HG03280 (cell line): Measurements from ENCODE around the gene LCLAT1.
A peak's percentile ranks its signal among the peaks of the same experiment; 100 is the strongest.

Experiments used
- ATAC-seq: cut with Tn5 transposase; IDR thresholded peaks from one replicate; pipeline ENCODE4 v1.9.1; 2021; ENCODE audit warnings: mild to moderate bottlenecking, moderate library complexity; ENCODE audit not compliant: unreplicated experiment

LCLAT1 gene

DNA sequence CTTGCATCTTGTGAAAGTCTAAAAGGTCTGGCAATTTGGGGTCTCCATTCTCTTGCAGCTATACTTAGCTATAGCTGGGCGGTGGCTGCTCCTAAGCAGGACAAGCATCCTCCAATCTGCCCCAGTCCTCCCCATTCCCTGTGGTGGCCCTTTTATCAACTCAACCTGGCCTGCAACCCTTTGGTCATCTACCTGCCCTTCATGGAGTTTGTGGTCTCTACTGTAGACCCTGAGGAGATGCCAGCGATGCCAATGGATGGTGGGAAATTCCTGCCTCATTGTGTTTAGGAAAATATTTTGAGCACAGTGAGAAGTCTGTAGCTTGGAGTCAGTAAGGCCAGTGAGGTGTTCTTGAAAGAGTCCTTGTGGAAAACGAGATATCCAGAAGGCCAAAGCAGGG lies 216.8 kb downstream of the LCLAT1 start:
- ATAC-seq, result no peak

GRCh38 chr2:30664761-30665358 lies 217.8 kb downstream of the LCLAT1 start:
- ATAC-seq, result no peak

DNA sequence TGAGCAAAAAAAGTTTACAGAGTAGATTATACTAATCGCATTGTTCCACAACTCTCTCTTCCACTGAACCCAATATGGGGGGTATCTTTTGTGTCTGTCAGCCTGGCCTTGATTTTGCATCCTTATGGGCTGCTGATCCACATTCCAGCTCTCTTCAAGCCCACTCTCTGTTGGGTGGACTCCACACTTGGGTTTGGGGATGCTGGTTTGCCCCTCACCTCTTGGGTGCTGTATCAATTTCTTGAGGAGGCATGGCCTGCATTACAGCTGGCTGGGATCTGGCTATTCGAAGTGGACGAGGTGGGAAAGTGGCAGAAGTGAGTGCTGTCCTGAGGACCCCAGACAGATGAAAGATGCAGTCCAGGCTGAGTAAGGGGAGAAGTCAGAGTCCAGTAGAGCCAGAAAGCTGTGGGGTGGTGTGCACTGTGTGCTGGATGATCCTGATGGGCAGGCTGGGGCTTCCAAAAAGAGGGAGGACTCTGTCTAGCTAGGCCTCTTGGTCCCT lies 218.8 kb downstream of the LCLAT1 start:
- ATAC-seq, result no peak

GRCh38 chr2:30666266-30666874 lies 219.3 kb downstream of the LCLAT1 start:
- ATAC-seq, result peak; percentile 68

DNA sequence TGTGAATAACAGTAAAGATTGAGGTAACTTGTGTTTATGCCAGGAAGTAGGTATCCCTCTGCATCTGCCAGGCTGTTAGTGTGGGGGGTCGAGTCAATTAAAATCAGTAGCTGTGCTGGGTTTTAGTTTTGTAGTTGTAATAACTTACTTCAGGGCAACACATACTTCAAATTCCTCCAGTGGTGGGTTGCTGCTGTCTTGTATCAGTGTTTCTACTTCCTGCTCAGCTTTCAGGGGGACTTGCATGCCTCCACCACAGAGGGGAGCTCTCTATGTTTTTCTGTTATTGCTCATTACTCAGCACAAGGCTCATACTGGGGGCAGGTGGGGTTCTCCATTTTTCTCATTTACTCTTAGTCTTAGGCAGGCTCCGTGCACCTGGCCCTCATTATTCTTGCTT lies 223.4 kb downstream of the LCLAT1 start:
- ATAC-seq, result no peak

DNA sequence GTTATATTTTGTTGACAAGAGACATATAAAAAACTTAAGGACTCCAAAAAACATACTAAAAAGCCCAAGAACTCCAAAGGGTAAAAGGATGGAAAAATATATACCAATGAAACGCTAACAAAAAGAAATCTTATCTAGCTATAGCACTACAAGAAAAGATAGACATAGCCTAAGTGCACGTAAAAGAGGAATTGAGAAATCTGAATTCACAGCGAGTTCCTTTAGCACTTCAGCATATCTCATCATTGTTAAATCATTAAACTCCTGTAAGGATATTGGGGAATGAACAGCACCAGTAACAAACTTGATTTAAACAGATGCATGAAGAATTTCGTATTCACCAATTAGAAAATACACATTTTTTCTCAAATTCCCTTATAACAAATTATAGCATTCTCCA lies 226.1 kb downstream of the LCLAT1 start:
- ATAC-seq, result no peak

- ATAC-seq, result no peak
Measured at GRCh38 chr2:30675758-30676157, 228.7 kb downstream of the LCLAT1 start.

- no peak for ATAC-seq
Measured at GRCh38 chr2:30677231-30677630, 230.2 kb downstream of the LCLAT1 start.

DNA sequence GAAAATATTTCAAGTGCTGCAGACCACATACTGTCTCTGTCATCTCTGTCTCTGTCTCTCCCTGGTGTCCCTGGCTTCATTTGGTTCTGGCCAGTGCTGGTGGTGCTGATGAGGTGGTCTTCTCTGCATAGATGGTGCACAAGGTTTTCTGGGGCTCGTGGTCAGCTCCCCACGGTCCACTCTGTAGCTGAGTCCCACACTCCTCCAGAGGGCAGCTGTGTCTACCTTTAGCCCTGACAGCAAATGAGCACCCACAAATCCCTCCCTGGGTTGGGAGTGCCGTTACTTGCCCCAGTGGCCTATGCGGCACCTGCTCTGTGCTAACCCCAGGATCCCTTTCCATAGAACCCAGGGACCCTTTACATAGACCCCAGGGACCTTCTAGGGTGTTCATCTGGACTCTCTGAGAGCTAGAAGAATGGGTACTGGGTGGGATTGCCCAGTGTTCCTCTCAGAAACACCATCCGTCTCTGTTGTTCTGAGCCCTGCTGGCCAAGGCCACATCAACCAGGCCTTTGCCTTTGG lies 230.9 kb downstream of the LCLAT1 start:
- no peak for ATAC-seq

DNA sequence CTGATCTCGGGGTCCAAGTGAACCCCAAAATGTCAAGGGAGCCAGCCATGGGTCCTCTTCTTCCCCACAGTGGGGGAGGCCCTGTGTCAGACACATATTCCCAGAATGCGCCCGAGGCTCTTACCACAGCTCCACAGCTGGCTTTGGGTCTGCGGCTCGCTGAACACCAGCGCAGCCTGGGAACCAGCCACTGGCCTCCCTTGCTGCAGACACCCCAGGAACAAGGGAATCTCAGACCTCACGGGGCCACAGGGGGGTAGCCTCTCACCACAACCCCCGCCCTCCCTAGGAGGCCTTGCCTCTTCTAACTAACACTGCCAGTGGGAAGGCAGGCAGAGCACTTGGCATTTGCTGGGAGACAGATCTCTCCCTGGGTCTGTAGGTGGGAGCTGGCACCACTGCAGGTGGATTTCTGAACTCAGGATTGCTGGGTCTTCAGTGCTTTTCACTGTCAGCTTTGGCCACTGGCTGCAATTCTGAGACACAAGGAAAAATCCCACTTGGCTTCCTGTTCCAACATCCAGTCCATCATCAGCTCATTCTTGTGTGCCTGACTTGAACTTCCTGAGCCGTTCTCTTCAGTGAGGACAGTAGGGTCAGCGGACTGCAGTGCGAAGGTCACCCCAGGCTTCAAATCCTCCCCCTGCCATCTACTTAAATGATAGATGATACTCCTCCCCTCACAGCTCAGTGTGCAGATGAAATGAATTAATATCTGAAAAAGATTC lies 231.5 kb downstream of the LCLAT1 start:
- no peak for ATAC-seq

- ATAC-seq, result no peak
Measured at GRCh38 chr2:30679426-30680088, 232.5 kb downstream of the LCLAT1 start.

GRCh38 chr2:30680121-30680520 lies 233.1 kb downstream of the LCLAT1 start:
- no peak for ATAC-seq

- no peak for ATAC-seq
Measured at GRCh38 chr2:30681022-30681421, 234.0 kb downstream of the LCLAT1 start.

DNA sequence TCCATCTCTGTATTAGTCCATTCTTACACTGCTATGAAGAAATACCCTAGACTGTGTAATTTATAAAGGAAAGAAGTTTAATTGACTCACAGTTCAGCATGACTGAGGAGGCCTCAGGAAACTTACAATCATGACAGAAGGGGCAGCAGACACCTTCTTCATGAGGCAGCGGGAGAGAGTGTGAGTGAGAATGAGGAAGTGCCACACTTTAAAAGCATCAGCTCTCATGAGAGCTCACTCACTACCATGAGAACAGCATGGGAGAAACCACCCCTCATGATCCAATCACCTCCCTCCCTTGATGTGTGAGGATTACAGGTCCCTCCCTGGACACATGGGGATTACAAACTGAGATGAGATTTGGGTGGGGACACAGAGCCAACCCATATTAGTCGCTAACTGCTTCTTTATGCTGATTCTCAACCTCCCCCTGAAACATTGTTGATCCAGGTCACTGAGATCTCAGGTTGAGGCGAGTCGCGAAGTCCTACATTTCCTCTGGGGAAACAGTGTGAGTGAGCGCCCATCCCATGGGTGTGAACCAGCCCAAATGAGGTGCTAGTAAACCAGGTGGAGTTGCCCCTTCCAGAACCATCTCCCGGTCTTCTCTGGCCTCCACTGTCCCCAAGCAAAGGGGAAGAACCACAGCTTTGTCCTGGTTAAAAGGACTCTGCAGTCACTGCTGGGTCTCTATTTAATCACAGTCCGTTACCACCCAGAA lies 236.3 kb downstream of the LCLAT1 start:
- ATAC-seq, result no peak

DNA sequence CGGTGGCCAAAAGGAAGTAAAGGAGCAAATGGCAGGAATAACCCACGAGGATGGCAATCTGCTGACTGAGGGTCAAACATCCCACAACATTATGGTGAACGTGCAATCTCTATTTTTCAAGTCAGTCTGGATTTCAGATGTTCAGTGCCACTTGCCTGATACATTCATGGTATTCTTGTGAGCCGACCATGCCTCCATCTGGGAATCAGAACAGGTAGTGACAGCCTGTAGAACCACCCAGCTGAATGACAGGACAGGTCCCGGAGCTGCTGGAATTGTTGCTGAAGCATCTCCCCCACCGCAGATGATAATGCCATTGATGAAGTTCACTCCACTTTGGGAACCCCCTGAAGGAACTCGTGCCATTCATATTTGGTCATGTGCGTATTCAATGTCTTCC lies 237.0 kb downstream of the LCLAT1 start:
- ATAC-seq, result no peak

- no peak for ATAC-seq
Measured at GRCh38 chr2:30684516-30684915, 237.5 kb downstream of the LCLAT1 start.

DNA sequence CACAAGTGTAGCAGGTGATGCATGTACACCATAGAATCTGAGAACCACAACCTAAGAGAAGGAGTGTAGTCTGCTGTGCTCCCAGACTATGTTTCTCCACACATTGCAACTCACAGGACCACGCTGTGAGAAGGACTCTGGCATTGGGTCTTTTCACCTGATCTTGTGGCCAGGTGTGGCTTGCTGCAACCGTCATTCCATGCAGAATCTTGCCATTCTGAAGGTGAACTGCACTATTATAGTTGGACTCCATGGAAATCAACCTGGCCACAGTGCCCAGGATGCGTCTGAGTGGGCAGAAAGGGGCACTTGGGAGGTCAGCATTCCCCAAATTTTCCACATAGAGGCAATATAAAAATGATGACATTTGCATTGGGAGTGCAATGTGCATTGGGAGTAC lies 237.9 kb downstream of the LCLAT1 start:
- ATAC-seq, result no peak

DNA sequence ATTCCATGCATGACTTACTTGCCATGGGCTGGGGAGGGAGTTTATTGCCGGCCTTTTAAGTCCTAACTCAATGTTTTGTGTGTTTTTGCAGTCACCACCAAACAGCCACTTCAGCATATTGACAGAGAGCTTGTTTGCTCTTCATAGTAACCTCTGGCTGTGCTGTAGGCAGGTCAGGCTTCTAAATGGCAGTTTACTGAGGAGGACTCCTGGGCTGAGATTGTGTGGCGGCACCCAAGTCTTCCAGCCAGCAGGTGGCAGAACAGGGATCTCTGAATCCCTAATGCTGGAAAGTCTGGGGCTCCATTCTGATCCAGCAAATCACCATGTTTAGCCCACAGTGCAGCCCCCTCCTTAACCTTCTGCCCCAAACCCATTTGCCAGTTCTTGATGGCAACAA lies 239.0 kb downstream of the LCLAT1 start:
- no peak for ATAC-seq

GRCh38 chr2:30686669-30687068 lies 239.6 kb downstream of the LCLAT1 start:
- ATAC-seq, result no peak

- ATAC-seq, result no peak
Measured at GRCh38 chr2:30688956-30689401, 241.9 kb downstream of the LCLAT1 start.
